Raji (cell line): Measurements from ENCODE around the gene P4HA1.

Experiments used
- POLR2A ChIP-seq: IDR thresholded peaks from 2 replicates; pipeline ENCODE4 v1.6.1; 2011; ENCODE audit warnings: low read depth, low read length, control low read depth; ENCODE audit not compliant: insufficient read depth

P4HA1 gene

DNA sequence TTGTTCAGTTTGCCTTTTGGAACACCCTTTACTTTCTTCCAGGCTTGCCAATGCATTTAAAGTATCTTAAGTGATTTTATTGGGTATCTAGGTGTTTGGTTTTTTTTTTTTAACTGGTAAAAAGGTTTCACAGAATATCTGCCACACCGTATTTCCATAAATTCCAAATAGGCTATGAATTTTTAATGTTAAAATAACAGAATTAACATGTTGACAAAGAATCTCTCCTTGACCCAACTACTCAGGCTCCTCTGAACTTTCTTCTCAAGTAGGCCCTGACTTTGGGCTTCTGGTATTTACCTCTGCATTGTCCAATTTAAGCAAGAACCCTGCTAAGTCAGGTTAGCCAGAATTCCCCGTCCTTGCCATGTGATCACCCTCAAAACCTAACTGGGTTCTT, 80.9 kb downstream of the P4HA1 start:
- no peak for TF ChIP-seq POLR2A

DNA sequence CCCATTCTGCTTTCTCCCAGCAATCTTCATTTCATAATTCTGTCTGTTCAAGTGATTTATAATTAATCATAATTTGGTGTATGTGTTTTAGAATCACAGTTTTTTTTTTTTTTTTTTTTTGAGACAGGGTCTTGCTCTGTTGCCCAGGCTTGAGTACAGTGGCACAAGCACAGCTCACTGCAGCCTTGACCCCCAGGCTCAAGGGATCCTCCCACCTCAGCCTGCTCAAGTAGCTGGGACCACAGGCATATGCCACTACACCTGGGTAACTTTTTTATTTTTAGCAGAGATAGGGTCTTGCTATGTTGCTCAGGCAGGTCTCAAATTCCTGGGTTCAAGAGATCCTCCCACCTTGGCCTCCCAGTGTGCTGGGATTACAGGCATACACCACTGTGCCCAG, 92.8 kb downstream of the P4HA1 start:
- TF ChIP-seq POLR2A = no peak

DNA sequence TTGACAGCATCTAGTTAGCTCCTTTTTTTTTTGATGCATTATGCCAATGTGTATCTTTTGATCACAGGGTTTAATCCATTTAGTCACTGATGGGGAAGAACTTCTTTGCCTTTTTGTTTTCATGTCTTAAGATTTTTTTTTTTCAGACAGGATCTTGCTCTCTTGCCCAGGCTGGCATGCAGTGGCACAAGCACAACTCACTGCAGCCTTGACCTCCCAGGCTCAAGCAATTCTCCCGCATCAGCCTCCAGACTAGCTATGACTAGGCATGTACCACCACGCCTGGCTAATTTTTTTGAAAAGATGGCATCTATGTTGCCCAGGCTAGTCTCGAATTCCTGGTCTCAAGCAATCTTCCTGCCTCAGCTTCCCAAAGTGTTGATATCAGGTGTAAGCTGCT, 95.7 kb downstream of the P4HA1 start:
- no peak for TF ChIP-seq POLR2A

DNA sequence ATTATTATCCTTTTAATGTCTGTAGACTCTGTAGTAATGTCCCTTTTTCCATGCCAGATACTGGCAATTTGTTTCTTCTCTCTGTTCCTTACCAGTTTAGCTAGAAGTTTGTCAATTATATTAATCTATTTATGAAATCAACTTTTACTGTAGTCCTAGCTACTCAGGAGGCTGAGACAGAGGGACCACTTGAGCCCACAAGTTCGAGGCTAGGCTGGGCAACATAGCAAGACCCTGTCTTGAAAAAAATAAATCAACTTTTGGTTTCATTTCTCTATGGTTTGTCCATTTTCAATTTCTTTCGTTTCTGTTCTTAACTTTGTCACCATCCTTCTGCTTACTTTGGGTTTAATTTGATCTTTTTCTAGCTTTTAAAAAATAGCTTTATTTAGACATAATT, 99.6 kb downstream of the P4HA1 start:
- no peak for TF ChIP-seq POLR2A

DNA sequence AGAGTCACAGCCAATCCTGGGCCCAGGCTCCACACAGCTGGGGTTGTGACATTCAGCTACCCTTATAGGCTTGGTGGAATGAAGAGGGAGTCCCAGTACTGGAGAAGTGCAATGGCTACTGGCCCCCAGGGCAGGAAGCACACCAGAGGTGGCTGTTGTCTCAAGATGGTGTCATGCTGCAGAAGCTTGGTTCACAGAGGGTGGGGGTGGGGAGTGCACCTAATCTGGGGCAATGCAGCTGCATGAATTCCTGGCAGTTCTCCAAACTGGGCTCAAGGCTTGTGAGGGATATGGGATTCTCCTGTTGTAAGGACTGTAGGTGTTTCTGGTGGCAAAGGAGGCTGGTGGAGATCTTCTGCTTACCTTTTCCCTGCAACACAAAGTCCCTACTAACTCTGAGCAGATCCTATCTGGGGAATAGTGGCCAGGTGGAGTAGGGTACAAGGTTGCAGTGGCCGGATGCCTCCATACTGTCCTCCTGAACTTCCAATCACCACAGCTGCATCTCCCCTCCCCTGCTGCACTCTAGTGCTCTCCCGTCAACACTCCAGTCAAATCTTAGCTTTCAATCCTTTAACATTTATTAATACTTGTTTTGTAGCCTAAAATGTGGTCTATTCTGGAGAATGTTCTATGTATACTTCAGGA, 114.7 kb downstream of the P4HA1 start:
- no peak for TF ChIP-seq POLR2A

DNA sequence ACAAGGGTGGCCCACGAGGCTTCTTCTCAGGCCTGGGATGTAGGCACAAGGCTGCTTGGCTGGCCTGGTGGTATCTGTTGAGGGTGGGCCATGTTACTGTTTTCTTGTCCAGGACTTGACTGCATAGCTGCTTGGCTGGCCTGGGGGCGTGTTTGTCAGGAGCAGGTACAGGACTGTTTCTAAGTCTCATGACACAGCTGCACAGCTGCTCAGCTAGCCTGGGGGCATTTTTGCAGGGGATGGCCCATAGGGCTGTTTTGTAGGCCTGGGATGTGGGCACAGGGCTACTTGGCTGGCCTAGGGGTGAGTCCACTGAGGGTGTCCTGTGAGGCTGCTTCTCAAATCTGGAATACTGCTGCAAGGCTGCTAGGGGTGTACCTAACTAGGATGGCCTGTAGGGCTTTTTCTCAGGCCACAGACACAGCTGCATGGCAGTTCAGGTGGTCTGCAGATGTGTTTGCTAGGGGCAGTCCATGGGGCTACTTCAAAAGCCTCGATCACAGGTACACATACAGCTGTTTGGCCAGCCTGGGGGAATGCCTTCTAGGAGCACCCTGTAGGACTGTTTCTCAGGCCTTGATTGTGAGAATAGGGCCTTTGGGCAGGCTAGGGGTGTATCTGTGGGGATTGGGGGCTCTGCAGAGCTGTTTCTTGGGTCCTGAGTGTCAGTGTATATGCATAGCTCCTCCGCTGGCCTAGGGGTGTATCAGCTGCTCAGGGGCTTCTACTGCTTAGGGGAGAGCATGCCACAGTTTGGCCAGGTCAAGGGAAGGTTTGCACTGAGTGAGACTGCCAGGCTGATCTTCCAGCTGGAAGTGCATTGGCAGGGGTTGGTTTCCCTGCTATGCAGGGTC, 115.4 kb downstream of the P4HA1 start:
- TF ChIP-seq POLR2A = no peak

DNA sequence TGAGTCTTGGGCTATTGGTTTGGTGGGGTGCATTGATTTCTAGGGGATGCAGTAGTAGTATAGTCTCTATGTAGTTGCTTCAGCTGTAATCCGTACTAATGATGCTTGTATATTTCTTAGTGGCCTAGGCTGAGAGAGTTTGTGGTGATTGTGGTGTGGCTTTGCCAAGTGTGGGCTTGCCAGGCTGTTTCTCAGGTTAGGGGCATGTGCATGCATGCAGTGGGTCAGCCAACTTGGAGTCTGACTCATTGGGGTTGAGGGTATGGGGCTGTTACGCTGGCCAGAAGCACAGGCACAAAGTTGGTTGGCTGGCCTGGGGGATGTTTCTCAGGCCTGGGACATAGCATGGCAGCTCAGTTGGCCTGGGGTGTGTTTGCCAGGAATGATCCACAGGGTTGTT, 116.3 kb downstream of the P4HA1 start:
- TF ChIP-seq POLR2A = no peak

DNA sequence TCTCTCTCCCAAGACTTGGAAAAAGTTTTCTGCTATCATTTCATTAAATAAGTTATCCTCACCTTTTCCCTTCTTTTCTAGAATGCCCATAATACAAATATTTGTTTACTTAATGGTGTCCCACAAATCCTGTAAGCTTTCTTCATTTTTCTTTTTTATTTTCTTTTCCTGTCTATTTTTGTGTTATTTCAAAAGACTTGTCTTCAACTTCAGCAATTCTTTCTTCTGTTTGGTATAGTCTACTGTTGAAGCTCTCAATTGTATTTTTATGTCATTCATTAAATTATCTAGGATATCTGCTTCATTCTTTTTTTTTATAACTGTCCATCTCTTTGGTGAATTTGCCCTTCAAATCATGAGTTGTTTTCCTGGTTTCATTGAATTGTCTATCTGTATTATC, 117.0 kb downstream of the P4HA1 start:
- no peak for TF ChIP-seq POLR2A

DNA sequence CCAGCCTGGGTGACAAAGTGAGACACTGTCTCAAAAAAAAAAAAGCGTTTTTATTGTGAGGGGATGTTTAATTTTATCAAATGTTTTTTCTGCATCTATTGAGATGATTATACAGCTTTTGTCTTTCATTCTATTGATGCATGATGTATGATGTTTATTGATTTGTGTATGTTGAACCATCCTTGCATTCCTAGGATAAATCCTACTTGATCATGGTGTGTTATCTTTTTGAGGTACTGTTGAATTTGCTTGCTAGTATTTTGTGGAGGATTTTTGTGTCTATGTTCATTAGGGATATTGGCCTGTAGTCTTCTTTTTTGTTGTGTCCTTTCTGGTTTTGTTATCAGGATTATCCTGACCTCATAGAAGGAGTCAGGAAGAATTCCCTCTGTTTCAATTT, 119.8 kb downstream of the P4HA1 start:
- TF ChIP-seq POLR2A = no peak
